GM19455 (cell line): ENCODE results near the gene CD300H.

ENCODE experiments used
- ATAC-seq: cut with Tn5 transposase; IDR thresholded peaks from one replicate; pipeline ENCODE4 v1.9.1; 2021; ENCODE audit not compliant: unreplicated experiment

Gene CD300H

DNA sequence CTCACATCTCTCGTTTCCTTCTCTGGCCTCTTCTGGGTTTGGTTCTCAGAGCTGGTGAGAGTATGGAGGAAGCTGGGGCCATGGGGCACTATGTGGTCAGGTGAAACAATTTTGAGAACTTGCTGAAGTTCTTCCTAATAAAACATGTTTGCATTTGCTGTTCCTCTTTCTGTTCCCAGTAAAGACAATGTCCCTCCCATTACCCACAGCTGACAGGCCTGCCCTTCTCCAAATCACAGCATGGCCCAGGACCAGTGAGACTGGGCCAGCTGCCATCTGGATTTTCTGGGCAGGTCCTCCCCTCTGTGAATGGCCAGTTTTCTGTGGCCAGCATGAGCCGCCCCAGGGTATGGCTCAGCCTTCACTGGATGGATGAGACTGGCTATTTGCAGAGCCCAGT is at the start of gene CD300H:
Gene CD300H, minus strand, starts transcription at position 113 of the 400 bp plus-strand sequence.
- no peak for ATAC-seq

DNA sequence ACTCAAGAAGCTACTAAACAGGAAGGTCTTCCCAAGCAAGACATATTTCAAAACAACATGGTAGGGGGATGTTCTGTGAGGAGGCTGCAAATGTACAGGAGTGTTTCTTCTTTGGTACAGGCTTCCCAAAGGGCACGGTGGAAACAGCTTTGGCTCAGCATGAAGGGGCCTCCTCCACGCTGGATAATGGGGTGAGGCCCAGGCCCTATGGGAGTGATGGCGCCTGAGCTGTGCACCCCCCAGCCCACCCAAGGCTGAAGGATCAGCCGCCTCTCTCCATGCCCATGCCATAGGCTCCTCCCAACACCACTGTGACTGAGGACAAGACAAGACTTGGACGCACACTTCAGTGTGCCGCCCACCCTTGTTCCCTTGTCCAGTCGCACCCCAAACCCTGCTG is 49.4 kb upstream of the CD300H start:
- ATAC-seq, result no peak

DNA sequence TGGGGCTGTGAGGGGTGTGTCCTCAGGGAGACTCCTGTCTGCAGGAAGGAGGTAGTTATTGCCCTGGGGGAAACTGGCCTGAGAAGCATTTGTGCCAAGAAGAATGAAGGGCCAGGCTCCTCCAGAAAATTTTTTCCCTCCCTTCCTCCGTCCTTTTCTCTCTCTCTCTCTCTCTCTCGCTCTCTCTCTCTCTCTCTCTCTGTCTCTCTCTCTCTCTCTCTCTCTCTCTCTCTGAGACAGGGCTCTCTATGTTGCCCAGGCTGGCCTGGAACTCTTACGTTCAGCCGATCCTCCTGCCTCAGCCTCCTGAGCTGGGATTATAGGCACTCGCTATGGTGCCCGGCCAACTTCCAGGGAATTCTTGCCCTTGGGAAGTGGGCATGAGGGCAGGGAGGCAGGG is 44.7 kb upstream of the CD300H start:
- ATAC-seq, result no peak

DNA sequence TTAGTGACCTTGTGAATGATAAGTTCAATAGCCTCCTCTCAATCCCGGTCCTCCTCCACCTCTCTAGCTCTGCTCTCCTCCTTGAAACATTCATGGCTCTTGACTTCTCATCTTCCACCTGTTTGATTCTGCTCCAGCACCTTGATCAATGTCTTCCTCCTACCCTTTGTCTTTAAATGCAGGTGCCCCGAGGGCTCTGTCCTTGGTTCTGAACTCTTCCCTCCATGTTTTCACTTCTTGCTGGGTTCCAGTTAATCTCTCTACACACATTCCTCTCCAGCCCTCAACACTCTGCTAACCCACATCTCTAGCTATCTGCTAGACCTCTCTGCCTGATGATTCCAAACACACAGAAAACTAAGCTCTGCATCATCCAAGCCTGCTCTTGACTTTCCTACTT is 42.8 kb upstream of the CD300H start:
- no peak for ATAC-seq

DNA sequence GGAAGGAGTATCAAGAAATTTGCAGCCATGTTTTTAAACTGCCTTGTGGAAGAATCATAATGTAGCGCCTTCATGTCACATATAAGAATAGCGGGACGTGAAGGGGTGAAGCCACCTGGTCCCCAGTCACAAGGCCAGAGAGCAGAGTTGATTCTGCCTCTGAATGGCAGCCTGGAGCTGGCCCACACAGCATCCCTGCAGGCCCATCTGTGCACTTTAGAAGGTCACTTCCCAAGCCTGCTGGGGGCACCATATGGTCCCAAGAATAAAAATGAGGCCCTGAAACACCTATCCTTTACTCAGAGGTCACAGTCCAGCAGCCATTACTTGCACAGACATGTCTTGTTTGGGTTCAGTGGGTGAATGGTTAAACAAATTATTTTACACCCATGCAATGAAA is 41.2 kb upstream of the CD300H start:
- ATAC-seq, result no peak

DNA sequence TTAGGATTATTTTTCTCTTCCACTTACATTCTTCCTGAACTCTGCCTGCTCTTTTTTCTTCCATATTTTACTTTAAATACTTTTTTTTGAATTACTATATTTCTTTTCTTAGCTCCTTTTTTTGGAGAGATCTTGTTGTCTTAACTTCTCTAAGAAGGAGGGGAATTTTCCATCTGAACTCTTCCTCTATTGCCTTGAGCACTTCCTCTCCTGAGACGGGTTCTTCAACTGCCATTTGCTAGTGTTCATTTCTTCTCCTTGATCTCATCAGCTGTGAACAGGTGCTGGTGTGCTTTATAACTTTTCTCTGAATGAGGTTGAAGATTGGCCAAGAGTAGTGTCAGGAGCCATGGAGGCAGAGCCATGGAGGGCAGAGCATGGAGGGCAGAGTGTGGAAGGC is 39.9 kb upstream of the CD300H start:
- no peak for ATAC-seq

DNA sequence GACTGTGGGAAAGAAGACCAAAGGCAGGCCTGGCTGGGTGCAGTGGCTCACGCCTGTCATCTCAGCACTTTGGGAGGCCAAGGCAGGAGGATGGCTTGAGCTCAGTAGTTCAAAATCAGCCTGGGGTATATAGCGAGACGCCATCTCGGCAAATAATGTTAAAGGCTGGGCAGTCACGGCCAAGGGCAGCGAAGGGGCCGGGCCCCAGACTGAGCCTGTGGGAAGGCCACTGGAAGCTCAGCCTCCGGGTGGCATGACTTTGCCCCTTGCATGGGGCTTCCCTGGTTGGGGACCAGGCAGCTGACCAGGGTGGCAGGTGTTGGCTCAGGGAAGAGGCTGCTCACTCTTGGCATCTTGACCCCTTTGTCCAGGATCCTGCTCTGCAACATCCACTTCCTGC is 38.7 kb upstream of the CD300H start:
- ATAC-seq, result no peak

DNA sequence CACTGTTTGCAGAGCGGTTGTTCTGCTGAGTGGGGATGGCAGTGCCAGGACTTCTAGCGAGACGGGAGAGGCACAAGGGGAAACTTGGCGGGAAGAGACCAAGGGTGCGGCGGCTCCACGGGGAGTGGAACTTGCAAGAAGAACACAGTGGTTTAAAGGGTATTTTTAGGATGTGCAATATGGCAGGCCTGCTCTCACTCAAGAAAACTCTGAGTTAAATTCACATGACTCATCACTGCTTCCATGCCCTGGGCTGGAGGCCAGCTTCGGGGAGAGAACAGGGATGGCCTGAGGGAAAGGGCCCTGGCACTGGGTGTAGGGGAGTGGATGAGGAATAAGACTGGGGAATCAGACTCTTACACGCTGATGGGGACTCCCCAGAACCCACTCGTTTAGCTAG is 38.1 kb upstream of the CD300H start:
- no peak for ATAC-seq

DNA sequence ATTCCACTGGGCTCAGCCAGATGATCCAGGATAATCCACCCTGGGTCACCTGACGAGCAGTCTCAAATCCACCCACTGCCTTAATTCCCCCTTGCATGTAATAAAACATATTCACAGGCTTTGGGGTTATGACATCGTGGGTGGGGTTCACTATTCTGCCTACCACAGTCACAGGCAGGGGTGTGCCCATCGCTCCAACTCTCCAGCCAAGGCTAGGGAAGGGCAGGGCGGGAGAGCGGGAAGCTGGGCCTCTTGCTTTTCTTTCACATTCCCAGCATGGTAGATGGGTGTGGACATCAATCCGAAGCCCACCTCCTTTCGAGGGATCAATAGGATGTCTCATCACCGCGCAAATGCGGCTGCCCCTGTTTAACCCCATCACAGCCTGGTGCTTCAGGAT is 37.5 kb upstream of the CD300H start:
- no peak for ATAC-seq

DNA sequence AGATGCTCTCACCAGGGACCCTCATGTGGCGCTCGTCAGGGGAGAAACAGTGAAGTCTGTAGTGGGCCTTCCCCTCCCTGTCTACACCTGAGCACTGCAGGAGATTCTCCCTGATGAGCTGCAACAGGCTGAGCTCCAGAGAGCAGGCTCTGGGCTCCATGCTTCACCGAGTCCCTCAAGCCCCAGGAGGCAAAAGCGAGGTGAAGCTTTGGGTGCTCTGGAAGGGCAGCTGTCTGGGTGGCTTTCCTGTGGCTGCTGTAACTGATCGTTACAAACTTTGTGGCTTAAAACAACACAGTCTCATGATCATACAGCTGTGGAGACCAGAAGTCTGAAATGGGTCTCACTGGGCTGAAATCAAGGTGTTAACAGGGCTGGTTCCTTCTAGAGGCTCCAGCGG is 36.9 kb upstream of the CD300H start:
- no peak for ATAC-seq

DNA sequence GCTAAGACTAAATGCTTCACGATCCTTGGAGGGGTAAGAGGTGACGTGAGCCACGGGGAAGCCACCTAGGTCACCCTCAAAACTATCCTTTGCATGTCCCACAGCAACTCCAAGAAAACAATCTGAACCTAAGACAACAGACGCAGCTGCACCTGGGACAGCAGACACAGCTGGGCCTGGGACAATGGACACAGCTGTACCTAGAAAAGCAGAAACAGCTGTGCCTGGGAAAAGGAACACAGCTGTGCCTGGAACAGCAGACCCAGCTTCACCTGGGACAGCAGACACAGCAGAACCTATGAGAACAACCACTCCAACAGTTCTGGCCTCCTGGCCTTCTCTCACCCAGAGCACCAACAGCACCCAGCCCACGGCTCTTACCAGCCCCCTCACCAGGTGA is 36.4 kb upstream of the CD300H start:
- no peak for ATAC-seq

DNA sequence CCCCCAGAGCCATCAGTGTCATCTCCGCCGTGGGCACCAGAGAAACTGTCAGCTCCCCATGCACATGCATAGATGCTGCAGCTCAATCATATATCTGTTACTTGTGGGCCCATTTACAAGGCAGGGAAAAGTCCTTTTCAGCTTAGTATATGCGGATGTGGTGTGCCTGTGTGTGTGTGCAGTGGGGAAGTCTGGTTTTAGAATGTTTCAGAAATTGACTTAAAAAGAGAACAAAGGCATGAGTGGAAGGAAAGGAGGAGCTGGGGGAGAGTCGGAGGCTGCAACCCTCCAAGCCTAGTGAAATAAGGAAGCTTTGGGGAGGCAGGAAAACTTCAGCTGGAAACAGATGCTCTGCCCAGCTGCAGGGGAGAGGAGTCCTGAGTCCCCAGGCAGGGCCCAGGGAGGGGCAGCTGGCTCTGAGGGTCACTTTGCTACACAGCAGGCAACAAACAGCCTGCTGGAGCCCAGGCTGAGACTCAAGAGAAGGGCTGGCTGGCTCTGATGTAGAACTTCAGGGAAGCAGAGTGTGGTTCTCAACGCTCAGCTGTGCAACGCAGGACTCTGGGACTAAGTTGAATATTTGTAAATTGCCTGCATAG is 35.8 kb upstream of the CD300H start:
- no peak for ATAC-seq

DNA sequence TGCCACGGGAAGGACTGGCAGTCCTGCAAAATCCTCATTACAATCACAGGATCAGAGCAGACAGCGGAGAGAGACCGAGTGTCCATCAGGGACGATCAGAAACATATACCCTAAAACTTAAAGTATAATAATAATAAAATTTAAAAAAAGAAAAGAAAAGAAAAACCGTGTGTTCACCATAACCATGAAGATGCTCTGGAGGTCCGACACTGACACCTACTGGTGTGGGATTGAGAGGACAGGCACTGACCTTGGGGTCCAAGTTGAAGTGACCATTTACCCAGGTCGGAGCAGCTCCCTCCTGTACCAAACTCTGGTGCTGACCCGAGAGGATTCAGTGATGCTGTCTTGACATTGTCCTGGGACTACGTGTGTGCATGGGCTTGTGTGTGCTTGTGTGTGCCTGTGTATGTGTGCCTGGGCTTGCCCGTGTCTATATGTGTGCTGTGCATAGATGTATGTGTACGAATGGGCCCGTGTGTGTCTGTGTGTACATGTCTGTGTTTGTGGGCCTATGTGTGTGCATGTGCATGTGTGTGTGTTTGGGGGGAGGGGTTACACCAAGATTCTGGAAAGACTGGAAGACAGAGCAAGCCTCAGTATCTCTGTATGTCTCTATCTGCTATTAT is 34.7 kb upstream of the CD300H start:
- no peak for ATAC-seq

DNA sequence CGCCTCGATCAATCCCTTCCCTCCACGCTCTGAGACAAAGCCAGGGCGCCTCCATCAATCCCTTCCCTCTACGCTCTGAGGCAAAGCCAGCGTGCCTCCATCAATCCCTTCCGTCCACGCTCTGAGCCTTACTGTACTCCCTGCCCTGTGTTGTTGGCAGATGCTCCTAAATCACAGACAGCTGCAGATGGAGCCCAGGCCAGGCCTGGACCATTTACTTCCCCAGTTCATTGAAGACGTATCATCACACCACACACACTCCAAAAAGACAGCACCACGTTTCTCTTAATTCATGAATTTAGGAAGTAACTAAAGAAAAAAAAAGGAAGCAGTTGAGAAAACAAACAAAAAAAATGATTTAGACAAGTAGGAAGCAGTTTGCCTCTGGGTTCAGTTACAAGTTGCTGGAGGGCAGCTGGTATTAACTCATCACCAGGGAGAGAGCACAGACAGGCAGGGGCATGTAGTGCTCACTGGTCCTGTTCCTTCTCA is 32.2 kb upstream of the CD300H start:
- ATAC-seq, result no peak

DNA sequence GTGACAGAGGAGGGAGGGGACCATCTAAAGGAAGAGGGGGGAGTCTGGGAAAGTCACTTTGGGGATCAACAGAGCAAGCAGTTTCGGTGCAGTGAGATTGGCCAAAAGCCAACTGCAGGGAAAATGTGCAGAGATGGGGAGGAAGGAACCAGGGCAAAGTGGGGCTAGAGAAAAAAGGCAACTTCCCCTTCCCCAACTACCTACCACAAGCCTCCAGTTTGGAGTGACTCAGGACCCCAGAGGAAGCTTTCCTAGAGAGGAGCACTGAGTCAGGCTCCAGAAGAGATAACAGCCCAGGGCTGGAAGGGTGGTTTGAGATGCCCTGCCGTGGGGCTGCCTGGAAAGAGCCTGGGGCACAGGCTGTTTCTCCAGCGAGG is 31.7 kb upstream of the CD300H start:
- no peak for ATAC-seq

DNA sequence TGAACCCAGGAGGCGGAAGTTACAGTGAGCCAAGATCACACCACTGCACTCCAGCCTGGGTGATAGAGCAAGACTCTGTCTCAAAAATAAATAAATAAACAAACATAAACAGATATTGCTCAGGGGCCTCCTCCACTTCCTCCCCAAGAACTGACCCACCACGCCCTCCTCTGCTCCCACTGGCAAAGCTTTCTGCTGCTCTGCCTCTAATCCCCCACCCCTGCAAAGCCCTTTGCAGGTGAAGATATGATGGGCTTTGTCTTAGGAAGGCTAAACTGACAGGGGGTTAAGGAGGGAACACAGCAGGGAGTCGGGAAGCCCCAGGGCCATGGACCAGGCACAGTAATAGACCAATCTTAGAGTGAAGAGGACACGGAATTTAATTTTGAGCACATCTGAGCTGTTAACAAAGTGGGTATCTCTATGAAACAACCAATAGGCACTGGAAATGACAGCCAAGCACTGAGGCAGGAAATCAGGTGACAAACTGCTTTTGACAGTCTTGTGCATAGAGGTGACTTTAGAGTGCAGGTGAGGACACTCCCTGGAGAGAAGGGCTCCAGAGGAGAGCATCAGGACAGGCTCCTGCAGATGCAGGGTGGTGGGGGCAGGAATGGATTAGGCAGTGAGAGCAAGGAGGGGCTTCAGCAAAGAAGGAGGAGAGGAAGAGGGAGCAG is 31.2 kb upstream of the CD300H start:
- no peak for ATAC-seq

DNA sequence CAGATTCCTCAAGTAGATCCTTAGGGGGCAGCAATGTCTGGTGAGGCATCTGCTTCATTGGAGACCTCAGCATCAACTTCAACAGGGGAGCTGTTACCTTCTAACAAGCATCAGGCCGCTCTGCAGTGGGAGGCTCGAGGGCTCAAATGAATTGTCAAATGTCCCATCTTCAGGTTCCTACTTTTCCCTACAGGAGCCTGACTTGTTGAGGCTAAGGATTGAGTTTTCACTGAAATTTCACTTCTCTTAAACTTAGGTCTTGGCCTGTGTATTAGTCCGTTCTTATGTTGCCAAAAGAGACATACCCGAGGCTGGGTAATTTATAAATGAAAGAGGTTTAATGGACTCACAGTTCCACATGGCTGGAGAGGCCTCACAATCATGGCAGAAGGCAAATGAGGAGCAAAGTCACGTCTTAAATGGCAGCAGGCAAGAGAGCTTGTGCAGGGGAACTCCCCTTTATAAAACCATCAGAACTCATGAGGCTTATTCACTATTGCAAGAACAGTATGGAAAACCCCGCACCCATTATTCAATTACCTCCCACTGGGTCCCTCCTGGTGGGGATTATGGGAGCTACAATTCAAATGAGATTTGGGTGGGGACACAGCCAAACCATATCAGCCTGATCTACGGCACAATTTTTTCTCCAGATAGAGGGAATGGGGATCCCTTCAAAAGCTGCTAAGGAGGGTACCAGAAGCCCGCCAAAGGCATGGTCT is 29.9 kb upstream of the CD300H start:
- no peak for ATAC-seq

DNA sequence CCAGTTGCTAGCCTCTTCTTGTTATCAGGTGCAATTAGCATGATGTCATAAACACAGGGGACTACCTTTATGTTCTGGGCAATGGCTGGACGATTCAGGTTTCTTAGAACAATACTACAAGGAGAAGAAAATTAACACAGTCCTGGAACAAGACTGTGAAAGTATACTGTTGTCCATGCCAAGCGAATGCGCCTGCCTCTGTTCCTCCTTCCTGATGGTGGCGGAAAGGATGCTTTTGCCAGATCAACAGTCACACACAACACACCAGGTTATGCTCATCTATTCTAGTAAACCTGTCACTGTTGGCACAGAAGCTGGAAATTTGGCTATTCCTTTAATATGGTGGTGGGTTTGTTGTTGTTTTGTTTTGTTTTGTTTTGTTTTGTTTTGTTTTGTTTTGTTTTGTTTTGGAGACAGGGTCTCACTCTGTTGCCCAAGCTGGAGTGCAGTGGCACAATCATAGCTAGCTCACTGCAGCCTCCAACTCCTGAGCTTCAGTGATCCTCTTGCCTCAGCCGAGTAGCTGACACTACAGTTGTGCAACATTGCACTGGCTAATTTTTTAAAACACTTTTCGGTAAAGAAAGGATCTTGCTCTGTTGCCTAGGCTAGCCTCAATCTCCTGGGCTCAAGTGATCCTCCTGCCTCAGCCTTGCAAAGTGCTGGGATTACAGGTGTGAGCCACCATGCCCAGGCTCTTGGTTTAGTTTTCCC is 27.9 kb upstream of the CD300H start:
- ATAC-seq, result no peak

DNA sequence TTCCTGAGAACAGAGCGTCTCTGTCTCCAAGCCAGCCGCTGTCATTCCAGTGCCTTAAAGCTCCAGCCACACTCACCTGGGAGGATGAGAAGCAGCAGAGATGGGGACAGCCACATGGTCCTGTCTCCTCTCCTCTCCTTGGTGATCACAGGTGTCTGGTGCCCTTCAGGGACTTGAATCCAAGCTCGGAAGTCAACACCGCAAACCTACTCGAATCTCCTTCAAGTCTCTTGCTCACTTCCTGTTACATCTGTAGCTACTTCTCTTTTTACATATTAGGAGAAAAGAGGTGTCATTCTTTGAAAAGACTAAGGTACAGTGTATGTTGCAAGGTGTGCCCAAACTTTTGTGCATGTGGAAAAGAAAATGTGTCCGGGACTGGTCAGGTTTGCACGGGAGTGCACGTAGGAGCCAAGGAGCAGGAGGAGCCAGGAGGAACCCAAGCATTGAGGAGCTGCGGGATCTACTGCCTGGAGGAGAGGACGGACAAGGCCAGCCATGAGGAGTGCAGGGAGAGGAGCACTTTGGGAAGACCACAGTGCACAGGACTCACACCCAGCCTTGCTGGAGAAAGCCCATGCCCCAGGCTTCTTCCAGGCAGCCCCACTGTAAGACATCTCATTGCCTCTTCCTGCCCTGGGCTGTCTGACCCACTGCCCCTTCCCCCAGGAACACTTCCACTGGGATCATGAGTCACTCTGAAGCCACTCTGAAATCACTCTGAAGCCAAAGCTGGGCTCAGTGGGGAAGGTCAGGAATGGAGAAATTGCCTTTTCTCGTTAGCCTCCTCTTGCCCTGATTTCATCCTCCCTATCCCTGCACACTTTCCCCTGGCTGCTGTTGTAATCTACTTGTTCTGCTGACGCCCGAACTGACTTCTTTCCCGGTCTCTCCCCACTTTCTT is 25.0 kb upstream of the CD300H start, which contains the start of gene CD300LD:
Gene CD300LD, minus strand, starts transcription at position 197 of the 904 bp plus-strand sequence. Its CDS starts 81 bp downstream, at position 116.
- ATAC-seq, result no peak

DNA sequence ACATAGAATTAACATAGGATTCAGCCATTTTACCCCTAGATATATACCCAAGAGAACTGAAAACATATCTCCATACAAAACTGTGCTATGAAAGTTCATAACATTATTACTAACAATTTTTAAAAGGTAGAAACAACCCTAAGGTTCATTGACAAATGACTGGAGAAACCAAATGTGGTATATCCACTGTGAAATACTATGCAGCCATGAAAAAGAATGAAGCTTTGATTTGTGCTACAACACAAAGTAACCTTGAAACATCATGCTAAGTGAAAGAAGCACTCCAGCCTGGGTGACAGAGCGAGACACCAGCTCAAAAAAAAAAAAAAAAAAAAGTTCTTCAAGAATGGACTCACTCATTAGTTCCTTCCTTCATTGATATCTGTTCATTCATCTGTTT is 24.2 kb upstream of the CD300H start:
- no peak for ATAC-seq
